HS-27A (cell line): ENCODE results near the gene APCDD1L.

Source experiments
- DNase-seq: peaks from one replicate; pipeline ENCODE4 v3.0.0-alpha.2; 2012; ENCODE audit warnings: low read depth, missing footprints

The APCDD1L gene

DNA sequence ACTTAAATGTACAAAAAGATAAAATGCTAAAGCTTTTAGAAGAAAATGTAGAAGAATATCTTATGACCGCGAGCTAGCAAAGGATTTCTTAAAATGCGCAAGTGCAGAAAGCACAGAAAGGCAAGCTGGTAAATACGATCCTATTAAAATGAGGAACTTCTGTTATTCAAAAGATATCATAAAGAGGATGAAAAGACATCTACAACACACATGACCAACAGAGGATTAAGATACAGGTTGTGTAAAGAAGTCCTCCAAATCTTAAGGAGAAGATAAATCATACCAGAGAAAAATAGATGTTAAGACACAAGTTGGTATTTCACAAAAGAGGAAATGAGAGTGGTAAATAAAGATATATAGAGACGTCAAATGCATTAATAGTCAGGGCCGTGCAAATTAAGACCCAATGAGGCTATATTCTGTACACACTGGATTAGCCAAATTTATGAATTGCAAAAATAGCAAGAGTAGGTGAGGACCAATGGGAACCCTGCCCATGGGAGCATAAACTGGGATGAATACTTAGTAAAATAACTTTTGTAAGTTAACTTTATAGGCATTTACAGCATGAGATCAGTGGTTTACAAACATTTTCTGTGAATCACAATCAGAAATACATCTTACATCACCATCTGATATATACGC is 23.0 kb downstream of the APCDD1L start:
- DNase-seq, result no peak

DNA sequence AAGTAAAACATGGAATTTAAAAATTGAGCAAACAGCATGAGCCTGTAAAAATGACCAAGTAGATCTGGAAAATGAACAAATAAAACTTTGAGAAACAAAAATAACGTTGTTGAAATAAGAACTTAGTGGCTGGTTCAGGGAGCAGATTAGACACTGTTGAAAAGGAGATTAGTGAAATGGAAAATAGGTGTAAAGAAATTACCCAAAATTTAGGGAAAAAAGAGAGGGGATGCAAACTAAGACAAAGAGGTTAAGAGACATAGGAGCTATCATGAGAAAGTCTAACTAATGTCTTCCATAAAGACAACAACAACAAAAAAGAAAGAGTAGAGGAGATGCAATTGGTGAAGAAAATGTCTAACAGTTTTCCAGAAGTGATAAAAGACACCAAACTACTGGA is 29.0 kb downstream of the APCDD1L start:
- no peak for DNase-seq

DNA sequence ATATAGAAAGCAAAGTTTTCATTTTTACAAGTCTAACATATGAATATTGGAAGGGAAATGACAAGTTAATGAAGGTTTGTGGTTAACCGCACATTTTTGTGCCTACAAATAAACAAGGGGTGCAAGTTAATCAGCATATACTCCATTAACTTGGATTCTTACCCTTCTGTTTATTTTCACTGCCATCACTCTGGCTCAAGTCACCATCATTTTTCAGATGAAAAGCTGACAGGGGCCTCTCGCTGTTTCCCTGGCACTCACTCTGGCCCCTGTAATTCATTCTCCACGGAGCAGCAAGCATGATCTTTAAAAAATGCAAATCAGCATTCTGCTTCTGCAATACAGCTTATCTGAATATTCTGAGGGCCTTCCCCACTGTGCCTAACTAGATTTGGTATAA is 29.8 kb downstream of the APCDD1L start:
- no peak for DNase-seq

DNA sequence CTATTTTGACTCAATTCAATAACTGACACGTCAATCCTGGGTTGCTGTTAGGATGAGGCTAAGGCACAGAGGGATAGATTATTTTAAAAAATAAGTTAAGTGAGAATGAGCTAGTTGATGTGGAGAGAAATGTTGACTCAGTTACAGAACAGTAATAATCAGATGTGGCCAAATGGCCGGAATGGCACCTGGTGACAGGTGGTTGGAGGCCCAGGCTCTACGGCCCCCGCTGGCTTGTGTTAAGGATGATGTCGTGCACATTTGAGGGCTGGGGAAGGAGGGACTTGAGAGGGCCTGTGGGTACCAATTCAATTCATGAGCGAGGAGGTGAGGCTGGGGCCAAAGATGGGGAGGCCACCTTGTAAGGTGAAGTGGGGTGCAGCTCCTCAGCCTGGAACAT is 31.7 kb downstream of the APCDD1L start:
- DNase-seq, result no peak

DNA sequence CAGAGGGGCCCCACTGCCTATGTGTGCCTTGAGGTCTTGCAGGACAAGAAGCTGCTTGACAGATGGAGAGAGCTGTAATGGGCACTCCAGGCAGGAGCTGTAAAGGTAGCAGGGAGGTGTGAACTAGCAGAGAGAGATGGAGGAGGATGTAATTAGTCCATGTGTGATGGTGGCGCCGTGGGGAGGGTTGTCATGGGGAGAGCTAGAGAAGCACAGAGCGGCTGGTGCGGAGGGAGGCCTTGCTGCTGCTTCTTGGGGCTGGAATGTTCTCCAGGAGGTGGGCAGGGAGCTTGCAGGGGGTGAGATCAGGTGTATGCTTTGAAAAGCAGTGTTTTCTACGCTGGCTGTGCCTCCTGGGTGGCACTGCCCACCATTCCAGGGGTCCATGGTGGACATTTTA is 32.1 kb downstream of the APCDD1L start:
- DNase-seq, result no peak

DNA sequence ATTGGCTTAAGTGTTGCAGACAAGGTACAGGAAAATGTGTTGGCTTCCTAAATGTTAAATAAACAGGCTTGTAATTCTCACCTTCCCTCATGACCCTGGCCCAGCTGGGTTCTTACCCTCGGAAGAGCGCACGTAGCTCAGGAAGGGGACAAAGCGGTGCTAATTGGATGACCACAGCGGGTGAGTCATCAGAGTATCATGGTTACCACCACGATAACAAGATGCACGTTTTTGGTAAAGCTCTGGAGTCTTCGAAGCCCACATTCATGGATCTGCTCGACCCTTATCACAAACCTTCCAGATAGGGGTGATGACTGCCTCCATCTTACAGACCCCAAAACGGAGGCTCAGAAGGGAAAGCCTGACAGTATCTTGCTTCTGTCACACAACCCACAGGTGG is 32.8 kb downstream of the APCDD1L start:
- no peak for DNase-seq

DNA sequence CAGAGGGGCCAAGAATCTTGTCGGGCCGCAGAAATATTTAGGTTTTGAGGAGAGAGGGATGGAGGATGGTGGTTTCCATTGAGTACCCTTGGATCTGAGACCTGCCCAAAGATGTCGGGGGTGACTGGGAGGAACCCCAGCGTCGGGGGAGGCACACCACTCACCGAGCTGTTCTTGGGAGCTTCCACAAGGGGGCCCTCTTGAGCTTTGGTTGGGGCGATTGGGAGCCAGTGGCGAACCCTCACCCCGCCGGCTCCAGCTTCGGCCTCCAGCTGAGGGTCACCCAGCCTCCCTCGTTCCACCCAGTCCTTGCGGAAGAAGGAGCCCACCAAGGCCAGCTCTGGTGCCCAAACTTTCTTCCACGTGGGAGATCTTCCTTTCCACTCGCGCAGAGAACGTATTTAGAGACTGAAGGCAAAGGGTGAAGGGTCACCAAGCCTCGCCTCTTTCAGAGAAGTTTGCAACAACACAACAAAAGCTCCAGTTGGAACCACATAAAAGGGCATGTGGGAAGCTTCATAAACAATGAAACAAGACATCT is 33.6 kb downstream of the APCDD1L start:
- DNase-seq, result peak; percentile 29

DNA sequence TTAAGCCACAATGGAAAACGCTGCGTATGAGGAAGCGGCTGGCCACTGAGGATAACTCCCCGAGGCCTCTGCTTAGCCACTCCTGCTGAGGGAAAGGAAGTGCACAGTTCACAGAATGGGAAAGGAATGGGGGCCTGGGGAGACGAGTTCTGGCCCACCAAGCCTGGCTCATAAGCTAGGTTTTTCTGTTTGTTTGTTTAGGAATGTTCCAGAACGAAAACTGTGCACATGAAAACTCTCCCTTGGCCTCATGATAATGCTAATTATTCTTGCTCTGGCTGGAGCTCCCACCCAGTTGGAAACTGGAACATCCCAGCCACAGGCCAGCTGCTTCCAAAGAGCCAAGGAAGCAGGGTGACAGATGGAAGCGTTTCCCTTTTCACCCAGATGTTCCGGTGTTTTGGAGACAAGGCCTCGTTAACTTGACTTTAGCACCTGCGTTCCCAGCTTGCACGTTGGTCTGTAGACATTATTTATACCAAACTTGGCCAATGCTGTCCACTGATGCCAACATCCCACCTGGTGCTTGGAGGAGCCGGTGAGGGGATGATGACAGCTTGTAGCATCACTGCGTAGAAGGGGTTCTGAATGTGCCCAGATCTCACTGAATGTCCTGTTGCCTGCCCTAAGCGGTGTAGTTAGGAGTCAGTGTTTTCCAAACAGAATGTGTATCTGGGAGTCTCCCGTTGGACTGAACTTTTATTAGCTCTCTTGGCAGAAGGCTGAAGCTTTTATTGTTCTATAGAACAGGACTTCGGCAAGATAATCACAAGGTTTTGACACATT is 34.5 kb downstream of the APCDD1L start:
- DNase-seq, result no peak

DNA sequence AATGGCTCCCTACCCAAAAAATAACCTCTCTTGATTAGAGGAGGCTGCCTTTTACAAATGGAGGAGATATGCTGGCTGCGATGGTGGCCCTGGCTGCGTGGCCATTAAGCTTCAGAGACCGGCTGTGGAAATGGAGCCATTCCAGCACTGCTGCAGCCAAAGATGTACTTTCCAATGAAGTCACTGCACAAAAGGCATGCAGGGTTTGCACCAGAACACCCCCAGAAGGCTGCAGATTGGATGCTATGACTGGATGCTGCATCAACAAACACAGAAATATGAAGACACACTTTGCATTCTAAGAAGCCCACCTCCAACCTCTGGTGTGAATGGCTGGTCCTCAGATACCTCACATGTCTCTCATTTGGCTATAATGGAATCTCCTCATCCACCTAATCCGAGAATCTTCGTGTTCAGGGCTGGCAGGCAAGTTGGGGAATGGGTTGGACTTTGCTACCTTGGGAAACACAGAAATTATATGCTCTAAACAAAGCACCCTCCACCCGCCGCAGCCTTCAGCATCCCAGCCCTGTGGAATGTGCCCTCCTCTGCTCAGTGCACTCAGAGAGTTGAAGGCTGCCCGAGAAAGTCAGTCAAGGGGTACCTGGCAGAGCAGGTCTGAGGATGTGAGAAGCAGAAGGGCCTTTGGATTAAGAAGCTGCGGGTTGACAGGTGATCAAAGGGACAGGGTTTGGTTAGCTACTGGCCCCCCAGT is 35.3 kb downstream of the APCDD1L start:
- no peak for DNase-seq

DNA sequence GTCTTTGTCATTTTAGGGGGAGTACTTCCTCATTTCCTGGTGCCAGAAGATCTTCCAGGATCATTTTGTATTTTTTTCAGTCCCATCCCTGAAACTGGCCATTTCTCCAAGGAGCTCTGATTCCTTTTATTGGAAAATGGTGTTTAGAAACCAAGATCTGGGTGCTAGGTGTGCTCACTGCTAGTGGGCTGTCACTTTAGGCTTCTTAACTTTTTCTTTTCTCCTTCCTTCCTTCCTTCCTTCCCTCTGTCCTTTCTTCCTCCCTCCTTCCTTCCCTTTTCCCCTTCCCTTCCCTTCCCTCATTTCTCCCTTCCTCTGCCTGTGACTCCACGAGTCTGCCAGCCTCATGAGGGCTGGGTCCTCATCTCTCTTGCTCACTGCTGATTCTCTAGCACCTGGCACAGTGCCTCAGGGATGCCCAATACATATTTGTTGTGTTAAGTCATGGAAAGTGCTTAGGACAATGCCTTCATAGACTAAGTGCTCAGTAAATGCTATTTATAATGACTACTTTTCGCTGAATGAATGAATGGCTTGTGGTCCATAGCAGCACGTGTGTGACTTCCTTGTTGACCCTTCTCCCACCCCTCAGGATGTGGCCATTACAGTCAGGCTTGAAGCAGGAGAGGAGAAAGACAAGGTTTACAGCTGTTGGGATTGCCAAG is 36.9 kb downstream of the APCDD1L start:
- DNase-seq, result peak; percentile 34

DNA sequence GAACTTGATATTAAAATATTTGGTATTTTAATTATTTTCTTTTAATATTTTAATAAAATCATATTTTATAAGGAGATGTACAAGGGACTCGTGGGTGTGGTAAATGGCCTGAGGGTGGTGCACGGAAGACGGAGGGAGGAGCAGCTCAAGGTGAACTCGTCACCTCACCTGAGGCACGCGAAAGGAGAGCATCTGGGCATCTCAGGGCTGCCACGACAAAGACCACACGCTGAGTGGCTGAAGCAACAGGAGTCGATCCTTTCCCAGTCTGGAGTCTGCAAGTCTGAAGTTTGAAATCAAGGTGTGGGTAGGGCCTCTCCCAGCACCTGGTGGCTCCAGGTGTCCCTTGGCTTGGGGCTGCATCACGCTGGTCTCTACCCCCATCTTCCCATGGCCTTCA is 39.7 kb downstream of the APCDD1L start:
- DNase-seq, result no peak

DNA sequence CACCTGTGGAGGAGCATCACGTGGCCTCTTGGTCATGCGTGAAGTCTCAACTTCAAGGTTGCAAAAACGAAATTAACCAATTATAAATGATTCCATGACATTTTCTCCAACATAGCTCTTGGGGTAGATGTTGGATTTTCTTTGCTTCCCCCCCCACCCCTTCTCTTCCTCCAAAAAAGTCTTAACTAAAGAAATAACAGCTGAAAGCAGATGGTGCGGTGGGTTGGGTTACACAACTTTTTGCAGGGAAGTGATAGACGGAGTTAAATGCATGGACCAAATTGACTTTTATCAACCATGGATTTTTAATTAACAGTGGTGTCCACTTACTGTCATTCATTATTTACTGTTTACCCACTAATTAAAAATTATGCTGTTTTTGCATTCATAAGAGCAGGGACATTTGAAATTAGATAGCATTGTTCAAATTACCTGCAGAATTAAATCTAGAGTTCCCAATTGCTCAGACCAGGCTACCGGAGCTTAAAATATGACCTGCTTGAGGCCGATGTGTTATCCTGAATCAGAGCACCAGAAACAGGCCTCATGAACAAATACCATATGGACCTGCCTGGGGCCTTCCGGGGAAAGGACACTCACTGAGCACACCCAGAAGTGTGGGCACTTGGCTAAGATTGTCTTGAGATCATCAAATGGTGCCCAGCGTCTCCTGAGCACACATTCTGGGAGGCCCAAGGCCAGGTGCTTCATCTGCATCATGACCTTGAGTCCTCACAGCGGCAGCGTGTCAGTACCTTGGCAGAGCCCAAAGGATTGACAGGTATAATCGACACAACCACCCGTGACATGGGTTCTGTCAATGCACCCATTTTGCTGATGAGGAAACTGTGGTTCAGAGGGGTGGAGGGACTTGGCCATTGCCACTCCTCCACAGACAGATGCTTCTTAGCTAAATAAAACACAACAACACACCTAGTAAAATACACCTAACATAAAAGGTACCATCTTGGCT is 41.5 kb downstream of the APCDD1L start:
- no peak for DNase-seq

DNA sequence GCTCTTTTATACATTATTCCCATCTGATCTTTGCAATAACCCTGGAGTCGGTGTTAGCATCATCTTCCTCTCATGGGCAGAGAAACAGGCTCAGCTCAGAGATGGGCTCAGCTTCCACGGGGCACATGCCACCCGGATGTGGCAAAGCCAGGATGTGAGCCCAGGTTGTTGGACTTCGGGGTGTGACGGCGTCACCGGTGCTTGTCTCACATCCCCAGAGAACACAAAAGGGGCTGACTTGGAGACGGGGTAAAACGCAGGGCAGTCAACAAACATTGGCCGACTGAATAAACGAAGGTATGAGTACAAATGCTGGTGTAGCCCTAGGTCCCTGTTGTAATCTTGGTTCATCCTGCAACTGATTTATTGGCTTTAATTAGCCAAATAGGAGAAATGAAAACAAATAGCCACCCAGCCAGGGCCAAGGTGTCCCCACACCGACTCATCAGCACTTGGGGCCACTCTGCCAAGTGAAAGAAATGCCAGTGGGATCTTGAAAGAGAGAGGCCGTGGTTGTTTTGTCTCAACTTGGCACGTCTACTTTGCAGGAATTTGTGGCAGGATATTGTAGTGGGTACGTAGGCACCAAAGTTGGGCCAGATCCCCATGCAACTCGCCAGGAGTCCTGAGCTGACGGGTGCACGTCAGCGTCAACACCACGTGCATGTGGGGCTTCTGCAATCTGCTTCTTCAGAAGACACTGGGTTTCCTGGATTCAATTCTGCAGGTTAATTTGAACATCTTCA is 42.8 kb downstream of the APCDD1L start:
- no peak for DNase-seq

DNA sequence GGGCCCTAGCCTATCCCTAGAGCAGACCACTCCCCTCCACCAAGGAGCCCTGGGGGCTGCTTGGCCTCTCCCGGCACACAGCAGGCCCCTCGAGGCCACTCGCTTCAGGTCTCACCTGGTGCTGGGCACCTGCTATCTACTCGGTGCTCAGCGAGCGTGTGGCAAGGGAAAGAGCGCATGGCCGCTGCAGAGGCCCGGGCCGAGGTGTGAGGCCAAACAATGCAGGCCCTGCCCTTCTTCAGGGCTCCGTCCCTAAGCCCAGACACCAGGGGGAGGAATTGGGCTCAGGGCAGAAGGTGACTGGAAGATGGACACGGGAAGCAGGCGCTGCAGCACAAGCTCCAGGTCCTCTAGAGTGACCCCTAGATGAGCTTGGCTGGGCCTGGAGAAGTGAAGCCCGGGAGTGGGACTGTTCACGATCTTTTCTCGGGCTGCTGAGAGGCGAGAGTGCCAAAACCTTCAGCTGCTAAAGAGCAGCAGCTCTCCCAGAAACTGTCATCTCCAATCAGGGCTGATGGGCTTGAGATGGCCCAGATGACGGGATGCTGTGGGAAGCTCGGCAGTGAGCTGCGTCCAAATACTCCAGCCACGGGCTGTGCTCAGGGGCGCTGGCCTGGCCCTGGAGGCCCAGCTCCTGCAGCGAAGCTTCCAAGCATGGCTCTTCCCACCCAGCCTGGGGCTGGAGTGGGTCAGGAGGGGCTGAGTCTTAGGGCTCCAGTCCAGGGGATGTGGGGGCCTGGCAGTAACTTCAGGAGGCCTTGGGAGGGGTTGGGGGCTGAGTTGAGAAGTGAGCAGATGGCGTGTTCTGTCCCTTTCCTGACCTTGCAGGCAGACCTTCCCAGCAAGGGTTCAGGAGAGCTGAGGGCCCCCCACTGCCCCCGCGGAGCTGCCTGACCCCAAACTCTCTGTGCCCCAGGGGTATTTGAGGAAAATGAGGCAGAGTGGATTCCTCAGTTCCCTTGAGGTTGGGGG is 43.7 kb downstream of the APCDD1L start:
- DNase-seq, result no peak

DNA sequence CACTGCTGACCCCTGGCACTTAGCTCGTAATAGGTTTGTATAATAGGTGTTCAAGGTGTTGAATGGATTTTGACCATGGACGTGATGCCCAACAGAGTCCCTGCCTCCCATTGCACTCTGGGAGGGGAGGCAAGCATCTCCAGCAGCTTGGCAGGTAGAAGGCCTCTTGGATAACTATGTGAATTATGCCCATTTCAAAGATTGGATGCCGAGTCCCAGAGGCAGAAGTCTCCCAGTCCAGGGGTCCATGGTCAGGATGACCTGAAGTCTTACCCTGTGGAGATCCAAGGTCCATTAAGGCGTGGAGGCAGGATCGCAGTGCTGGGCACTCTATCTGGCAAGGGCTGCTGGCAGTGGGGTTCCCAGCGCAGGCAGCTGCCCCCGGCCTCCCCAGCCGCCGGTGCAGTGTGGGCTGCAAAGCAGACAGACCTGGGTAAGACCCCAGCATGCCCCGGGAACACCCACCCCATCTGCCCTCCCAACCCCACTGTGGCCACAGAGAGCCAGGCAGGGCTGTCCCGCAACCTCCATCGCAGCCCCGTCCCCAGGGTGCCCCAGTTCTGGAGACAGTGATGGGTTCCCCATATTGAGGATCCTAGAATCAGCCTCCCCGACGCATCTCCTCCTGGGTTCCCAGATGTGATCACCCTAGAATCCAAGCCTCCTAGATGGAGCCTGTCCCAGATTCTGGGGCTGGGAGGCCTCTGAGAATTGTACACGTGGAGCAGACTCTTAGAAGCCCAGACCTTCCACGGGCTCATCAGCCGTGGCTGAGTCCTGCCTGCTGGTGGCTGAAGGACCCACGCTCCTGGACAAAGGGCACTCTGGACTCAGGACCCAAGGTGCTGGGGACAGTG is 44.6 kb downstream of the APCDD1L start:
- no peak for DNase-seq

DNA sequence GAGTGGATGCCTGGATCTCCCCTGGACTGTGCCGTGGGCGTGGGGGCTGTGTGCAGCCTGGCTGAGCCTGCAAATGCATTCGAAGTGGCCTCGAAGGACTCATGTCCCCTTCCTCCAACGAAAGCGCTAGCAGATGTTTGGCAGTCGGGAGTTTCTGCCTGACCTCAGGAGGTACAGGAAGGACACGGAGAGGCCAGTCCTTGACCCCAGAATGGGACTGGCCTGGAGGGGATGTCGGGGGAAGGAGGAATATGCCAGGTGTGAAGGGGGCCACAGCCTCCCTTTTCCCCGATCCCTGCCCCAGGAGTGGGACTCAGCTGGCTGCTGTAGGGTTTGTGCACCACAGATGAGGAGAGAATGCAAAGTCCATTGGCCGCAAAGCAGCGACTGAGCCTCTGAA is 45.6 kb downstream of the APCDD1L start:
- no peak for DNase-seq

DNA sequence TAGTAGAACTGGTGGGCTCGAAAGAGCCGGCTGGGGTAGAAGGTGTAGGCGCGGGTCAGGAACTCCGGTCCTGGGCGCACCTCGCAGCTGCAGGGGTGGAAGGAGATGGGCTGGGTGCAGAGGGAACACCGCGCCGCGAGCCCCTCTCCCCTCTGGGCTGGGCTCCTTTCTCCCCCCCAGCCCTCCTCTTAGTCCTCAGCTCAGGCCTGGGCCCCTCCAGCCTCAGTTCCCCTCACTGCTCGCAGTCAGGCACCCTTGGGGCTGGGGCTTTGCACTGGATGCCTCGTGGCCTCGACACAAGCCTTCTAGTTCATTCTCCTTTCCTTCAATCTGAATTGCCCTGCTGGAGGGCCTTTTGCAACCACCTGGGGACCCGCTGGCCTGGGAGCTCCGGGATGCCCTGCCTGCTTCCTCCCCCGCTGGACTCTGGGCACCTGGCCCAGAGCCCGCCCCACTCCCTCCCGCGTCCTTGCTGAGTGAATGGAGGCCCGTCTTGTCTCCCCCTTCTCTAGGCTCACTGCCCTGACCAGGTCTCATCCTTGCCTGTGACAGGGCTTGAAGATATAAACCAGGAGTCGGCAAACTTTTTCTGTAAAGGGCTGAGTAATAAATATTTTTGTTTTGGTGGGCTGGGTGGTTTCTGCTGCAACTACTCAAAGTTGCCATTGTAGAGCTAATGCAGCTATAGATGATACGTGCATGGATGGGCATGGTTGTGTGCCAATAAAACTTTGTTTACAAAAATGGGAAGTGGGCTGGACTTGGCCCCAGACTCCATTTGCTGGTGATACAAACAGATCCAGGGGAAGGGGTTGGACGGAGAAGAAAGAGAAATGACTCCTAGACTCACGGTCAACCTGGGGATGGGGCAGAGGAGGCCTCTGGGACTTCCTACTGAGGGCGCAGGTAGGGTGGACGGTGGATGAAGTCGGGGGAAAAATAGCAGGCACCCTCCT is 47.3 kb downstream of the APCDD1L start:
- DNase-seq, result no peak
